HepG2 (cell line): ENCODE results near the gene ERMARD. TPM values are rescaled to one million over a fixed set of nuclear protein-coding genes. Genes with fewer than 3 reads are reported as not detected.
A peak's percentile ranks its signal among the peaks of the same experiment; 100 is the strongest.

Experiments used
- CBX2 ChIP-seq, 2 experiments: fragments of 200-600 bp in 1 of 2; sonication (generic); formaldehyde crosslinking in 1 of 2; IDR thresholded peaks; 2 replicates each; pipeline versions ENCODE4 v1.7.0 to v1.8.1; 2018 to 2022; ENCODE audit warnings: low read depth in 2 of 2, low read length in 1 of 2, mild to moderate bottlenecking in 1 of 2, missing genetic modification reagents in 1 of 2
- FOXJ3 ChIP-seq: sonication (generic); formaldehyde crosslinking; IDR thresholded peaks from 2 replicates; pipeline ENCODE4 v1.4.0; 2020; ENCODE audit warnings: missing genetic modification reagents, mild to moderate bottlenecking, borderline replicate concordance
- HMGXB4 ChIP-seq, 2 experiments: sonication (generic) in 1 of 2; formaldehyde crosslinking in 1 of 2; IDR thresholded peaks; 2 replicates each; pipeline versions ENCODE4 v1.4.0 to v1.6.1; 2018 to 2020; ENCODE audit warnings: missing genetic modification reagents in 2 of 2, borderline replicate concordance in 1 of 2, low read depth in 1 of 2, mild to moderate bottlenecking in 1 of 2, missing biosample characterization in 1 of 2
- HNRNPUL1 ChIP-seq: fragments of 200-400 bp; formaldehyde crosslinking; IDR thresholded peaks from 2 replicates; pipeline ENCODE4 v1.6.1; 2017; ENCODE audit warnings: low read depth, mild to moderate bottlenecking, low read length, moderate library complexity
- NCOA5 ChIP-seq: sonication (generic); formaldehyde crosslinking; IDR thresholded peaks from 2 replicates; pipeline ENCODE4 v1.4.0; 2020; ENCODE audit warnings: missing genetic modification reagents
- SP140L ChIP-seq: sonication (generic); formaldehyde crosslinking; IDR thresholded peaks from 2 replicates; pipeline ENCODE4 v1.4.0; 2020; ENCODE audit warnings: missing genetic modification reagents, borderline replicate concordance
- TBP ChIP-seq: sonication (generic); formaldehyde crosslinking; IDR thresholded peaks from 2 replicates; pipeline ENCODE4 v1.5.0; 2020; ENCODE audit warnings: missing genetic modification reagents
- ZEB1 ChIP-seq: IDR thresholded peaks from 2 replicates; pipeline ENCODE4 v1.6.1; 2012; ENCODE audit warnings: mild to moderate bottlenecking, low read depth, inconsistent platforms; ENCODE audit not compliant: insufficient replicate concordance
- ZFP41 ChIP-seq: sonication (generic); formaldehyde crosslinking; IDR thresholded peaks from 2 replicates; pipeline ENCODE4 v1.4.0; 2020; ENCODE audit warnings: mild to moderate bottlenecking, missing genetic modification reagents, borderline replicate concordance
- ZNF484 ChIP-seq: sonication (generic); formaldehyde crosslinking; IDR thresholded peaks from 2 replicates; pipeline ENCODE4 v1.5.1; 2020; ENCODE audit warnings: mild to moderate bottlenecking, low read depth, missing genetic modification reagents, borderline replicate concordance
- ZNF572 ChIP-seq: sonication (generic); formaldehyde crosslinking; IDR thresholded peaks from 2 replicates; pipeline ENCODE4 v1.5.1; 2020; ENCODE audit warnings: mild to moderate bottlenecking, missing genetic modification reagents
- ZNF574 ChIP-seq: sonication (generic); formaldehyde crosslinking; IDR thresholded peaks from 2 replicates; pipeline ENCODE4 v1.4.0; 2020; ENCODE audit warnings: missing genetic modification reagents
- ZNF580 ChIP-seq: IDR thresholded peaks from 2 replicates; pipeline ENCODE4 v1.6.1; 2016; ENCODE audit warnings: low read depth, borderline replicate concordance
- ZNF737 ChIP-seq: sonication (generic); formaldehyde crosslinking; IDR thresholded peaks from 2 replicates; pipeline ENCODE4 v1.5.0; 2020; ENCODE audit warnings: missing genetic modification reagents, mild to moderate bottlenecking, borderline replicate concordance
- polyA plus RNA-seq, 8 experiments: library from polyadenylated mRNA; depleted of rRNA in 3 of 8; stranded (reverse) in 7 of 8; unstranded in 1 of 8; fragments of >200 nt; fragmentation: Illumina TruSeq in 4 of 8; extraction: Trizol in 4 of 8; gene quantifications; 2 replicates each; pipeline versions ENCODE4 v1.2.1 to v1.2.3, GENCODE V29; 2011 to 2016; ENCODE audit warnings: low read depth in 4 of 8, missing spikeins in 1 of 8, mixed read lengths in 1 of 8; ENCODE audit not compliant: insufficient read depth in 1 of 8
- total RNA-seq, 5 experiments: library from RNA; depleted of rRNA; stranded (reverse); fragments of >200 nt; fragmentation: Illumina TruSeq; extraction: Trizol; gene quantifications; 2 replicates each; pipeline ENCODE4 v1.2.3, GENCODE V29; 2016; ENCODE audit warnings: low read depth in 1 of 5
- TF ChIP-seq, protein P1 (sequence below): sonication (generic); formaldehyde crosslinking; IDR thresholded peaks from 2 replicates; pipeline ENCODE4 v1.8.1; 2023; ENCODE audit warnings: mild to moderate bottlenecking, inconsistent platforms, moderate library complexity, missing genetic modification reagents, borderline replicate concordance
- TF ChIP-seq, protein P2 (sequence below): sonication (generic); formaldehyde crosslinking; IDR thresholded peaks from 2 replicates; pipeline ENCODE4 v1.4.0; 2020; ENCODE audit warnings: low read depth, mild to moderate bottlenecking, missing genetic modification reagents
- TF ChIP-seq, protein P3 (sequence below): sonication (generic); formaldehyde crosslinking; IDR thresholded peaks from 2 replicates; pipeline ENCODE4 v1.5.1; 2020; ENCODE audit warnings: mild to moderate bottlenecking, missing genetic modification reagents, moderate library complexity

ERMARD gene
- total and polyA plus RNA-seq, 2 of the 13 experiments (the other 11 are each of a cell fraction or from before 2014, with no cell fraction given) = 8.8 to 10.7 TPM

GRCh38 chr6:169789944-169790927 is 38.8 kb downstream of the ERMARD start (continued):
- TF ChIP-seq ZEB1 = peak; percentile 66
- no peak for TF ChIP-seq CBX2 (IDR thresholded peaks at IDR 0.05; ENCODE audit: low read depth, low read length)
- TF ChIP-seq CBX2 (CRISPR knock-in tag; IDR thresholded peaks at IDR 0.05; ENCODE audit: low read depth) = no peak; the same call in 1 of the 2 replicates
- no peak for TF ChIP-seq ZFP41 (CRISPR knock-in tag)
- no peak for TF ChIP-seq FOXJ3 (CRISPR knock-in tag)
- TF ChIP-seq ZNF572 (CRISPR knock-in tag) = 0 out of 2 replicates have a peak, but pooled peaks have one; percentile 59
- no peak for TF ChIP-seq NCOA5 (CRISPR knock-in tag)
- TF ChIP-seq HNRNPUL1 = no peak
- peak; percentile 77 for TF ChIP-seq ZNF574
- TF ChIP-seq, protein P1, sequence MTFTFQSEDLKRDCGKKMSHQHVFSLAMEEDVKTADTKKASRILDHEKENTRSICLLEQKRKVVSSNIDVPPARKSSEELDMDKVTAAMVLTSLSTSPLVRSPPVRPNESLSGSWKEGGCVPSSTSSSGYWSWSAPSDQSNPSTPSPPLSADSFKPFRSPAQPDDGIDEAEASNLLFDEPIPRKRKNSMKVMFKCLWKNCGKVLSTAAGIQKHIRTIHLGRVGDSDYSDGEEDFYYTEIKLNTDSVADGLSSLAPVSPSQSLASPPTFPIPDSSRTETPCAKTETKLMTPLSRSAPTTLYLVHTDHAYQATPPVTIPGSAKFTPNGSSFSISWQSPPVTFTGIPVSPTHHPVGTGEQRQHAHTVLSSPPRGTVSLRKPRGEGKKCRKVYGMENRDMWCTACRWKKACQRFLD (CRISPR knock-in tag) = 0 out of 2 replicates have a peak, but pooled peaks have one; percentile 55
- TF ChIP-seq, protein P2, sequence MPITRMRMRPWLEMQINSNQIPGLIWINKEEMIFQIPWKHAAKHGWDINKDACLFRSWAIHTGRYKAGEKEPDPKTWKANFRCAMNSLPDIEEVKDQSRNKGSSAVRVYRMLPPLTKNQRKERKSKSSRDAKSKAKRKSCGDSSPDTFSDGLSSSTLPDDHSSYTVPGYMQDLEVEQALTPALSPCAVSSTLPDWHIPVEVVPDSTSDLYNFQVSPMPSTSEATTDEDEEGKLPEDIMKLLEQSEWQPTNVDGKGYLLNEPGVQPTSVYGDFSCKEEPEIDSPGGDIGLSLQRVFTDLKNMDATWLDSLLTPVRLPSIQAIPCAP = no peak
- TF ChIP-seq ZNF580 (CRISPR knock-in tag) = peak; percentile 62; the same call in 1 of the 2 replicates
- TF ChIP-seq SP140L (CRISPR knock-in tag) = peak; percentile 17; the same call in 1 of the 2 replicates
- TF ChIP-seq, protein P3, sequence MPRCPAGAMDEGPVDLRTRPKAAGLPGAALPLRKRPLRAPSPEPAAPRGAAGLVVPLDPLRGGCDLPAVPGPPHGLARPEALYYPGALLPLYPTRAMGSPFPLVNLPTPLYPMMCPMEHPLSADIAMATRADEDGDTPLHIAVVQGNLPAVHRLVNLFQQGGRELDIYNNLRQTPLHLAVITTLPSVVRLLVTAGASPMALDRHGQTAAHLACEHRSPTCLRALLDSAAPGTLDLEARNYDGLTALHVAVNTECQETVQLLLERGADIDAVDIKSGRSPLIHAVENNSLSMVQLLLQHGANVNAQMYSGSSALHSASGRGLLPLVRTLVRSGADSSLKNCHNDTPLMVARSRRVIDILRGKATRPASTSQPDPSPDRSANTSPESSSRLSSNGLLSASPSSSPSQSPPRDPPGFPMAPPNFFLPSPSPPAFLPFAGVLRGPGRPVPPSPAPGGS (CRISPR knock-in tag) = peak; percentile 93
- 0 out of 2 replicates have a peak, but pooled peaks have one; percentile 70 for TF ChIP-seq TBP
- peak; percentile 59; the same call in 1 of the 2 replicates for TF ChIP-seq ZNF737 (CRISPR knock-in tag)
- no peak; the same call in 1 of the 2 replicates for TF ChIP-seq ZNF484
- peak; percentile 98 to 99 for TF ChIP-seq HMGXB4 (CRISPR knock-in tag; IDR thresholded peaks at IDR 0.05; ENCODE audit: borderline replicate concordance in 1 of 2, low read depth in 1 of 2)
